NCI-H1105 (cell line): Measurements from ENCODE around the gene NLE1.

ENCODE experiments used
- DNase-seq: peaks from one replicate; lab custom pipeline; 2025; lab: John Stamatoyannopoulos, UW

NLE1 gene

GRCh38 chr17:35086931-35087573, 55.1 kb downstream of the NLE1 start:
- DNase-seq = no peak

DNA sequence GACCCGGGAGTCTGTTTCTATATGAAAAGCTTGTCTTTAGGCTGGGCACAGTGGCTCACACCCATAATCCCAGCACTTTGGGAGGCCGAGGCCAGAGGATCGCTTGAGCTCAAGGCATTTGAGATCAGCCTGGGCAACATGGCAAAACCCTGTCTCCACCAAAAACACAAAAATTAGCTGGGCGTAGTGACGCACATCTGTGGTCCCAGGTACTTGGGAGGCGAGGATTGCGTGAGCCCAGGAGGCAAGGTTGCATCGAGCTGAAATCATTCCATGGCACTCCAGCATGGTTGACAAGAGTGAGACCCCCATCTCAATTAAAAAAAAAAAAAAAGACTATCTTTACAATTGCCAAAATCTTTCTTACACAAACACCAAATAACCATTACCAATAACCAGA, 55.9 kb downstream of the NLE1 start:
- DNase-seq = no peak

- no peak for DNase-seq
These were observed 57.1 kb downstream of the NLE1 start for GRCh38 chr17:35084987-35085386.

DNA sequence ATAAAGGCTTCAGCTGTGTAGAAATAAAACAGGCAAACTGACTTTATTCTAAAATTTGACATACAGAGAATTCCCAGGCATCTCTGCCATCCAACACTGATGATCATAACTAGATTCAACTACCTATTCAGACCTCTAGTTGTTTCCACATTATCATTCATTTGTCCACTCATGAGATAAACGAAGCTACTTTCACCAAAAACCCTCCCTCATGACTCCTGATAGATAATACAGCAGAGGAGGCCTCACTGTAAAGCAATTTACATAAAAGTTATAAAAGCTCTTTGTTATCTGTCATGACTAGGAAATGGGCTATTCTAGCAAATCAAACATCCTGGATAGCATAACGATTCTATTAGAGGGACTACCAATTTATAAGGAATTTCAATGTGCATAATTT, 59.0 kb downstream of the NLE1 start:
- DNase-seq = no peak

GRCh38 chr17:35082073-35082657, 59.9 kb downstream of the NLE1 start:
- peak; percentile 75 for DNase-seq

- DNase-seq = no peak
These were observed 60.5 kb downstream of the NLE1 start for GRCh38 chr17:35081638-35082037.

GRCh38 chr17:35080536-35080935, 61.6 kb downstream of the NLE1 start:
- DNase-seq = no peak

GRCh38 chr17:35079547-35080423, 62.3 kb downstream of the NLE1 start:
- DNase-seq = no peak
